H9 (cell line): ENCODE measurements around the gene USH2A. TPM values are rescaled to one million over a fixed set of nuclear protein-coding genes. Genes with fewer than 3 reads are reported as not detected.
A peak's percentile ranks its signal among the peaks of the same experiment; 100 is the strongest.

Experiments used
- DNase-seq: peaks from one replicate; pipeline ENCODE4 v3.0.0-alpha.2; 2017
- H2AFZ ChIP-seq: one replicate; pipeline ENCODE4 v1.6.1; 2013; ENCODE audit warnings: mild to moderate bottlenecking, low read length, control low read depth, moderate library complexity
- H2AK5ac ChIP-seq: 2 replicates; pipeline ENCODE4 v1.6.1; 2013; ENCODE audit warnings: low read length, control low read depth, mixed read lengths; ENCODE audit not compliant: insufficient read length
- H2BK120ac ChIP-seq: one replicate; pipeline ENCODE4 v1.6.1; 2013; ENCODE audit warnings: low read depth, mild to moderate bottlenecking, low read length, control low read depth, inconsistent platforms; ENCODE audit not compliant: poor library complexity, severe bottlenecking
- H2BK12ac ChIP-seq: 2 replicates; pipeline ENCODE4 v1.6.1; 2013; ENCODE audit warnings: low read length, control low read depth, mixed read lengths, low read depth; ENCODE audit not compliant: insufficient read length
- H2BK15ac ChIP-seq: 2 replicates; pipeline ENCODE4 v1.6.1; 2013; ENCODE audit warnings: low read depth, low read length, control low read depth
- H2BK20ac ChIP-seq: one replicate; pipeline ENCODE4 v1.6.1; 2013; ENCODE audit warnings: low read depth, mild to moderate bottlenecking, low read length, control low read depth, inconsistent platforms; ENCODE audit not compliant: poor library complexity, severe bottlenecking
- H2BK5ac ChIP-seq: 2 replicates; pipeline ENCODE4 v1.6.1; 2013; ENCODE audit warnings: low read length, control low read depth, mixed read lengths; ENCODE audit not compliant: insufficient read length
- H3K14ac ChIP-seq: 2 replicates; pipeline ENCODE4 v1.6.1; 2013; ENCODE audit warnings: low read length, control low read depth; ENCODE audit not compliant: insufficient read depth
- H3K18ac ChIP-seq: 2 replicates; pipeline ENCODE4 v1.6.1; 2013; ENCODE audit warnings: low read depth, mild to moderate bottlenecking, mixed read lengths, low read length, control low read depth; ENCODE audit not compliant: insufficient read length
- H3K23ac ChIP-seq: 2 replicates; pipeline ENCODE4 v1.6.1; 2013; ENCODE audit warnings: low read length, control low read depth, mixed read lengths, low read depth; ENCODE audit not compliant: insufficient read length
- H3K23me2 ChIP-seq: 2 replicates; pipeline ENCODE4 v1.6.1; 2013; ENCODE audit warnings: low read depth, mild to moderate bottlenecking, mixed read lengths, low read length, control low read depth; ENCODE audit not compliant: insufficient read length, poor library complexity, severe bottlenecking
- H3K27ac ChIP-seq: 2 replicates; pipeline ENCODE4 v1.5.1; 2013; ENCODE audit warnings: low read length, control low read depth, mixed read lengths, low read depth; ENCODE audit not compliant: insufficient read length
- H3K27me3 ChIP-seq: 2 replicates; pipeline ENCODE4 v1.6.1; 2013; ENCODE audit warnings: low read length, control low read depth, inconsistent platforms; ENCODE audit not compliant: insufficient read depth
- H3K4ac ChIP-seq: 2 replicates; pipeline ENCODE4 v1.6.1; 2013; ENCODE audit warnings: low read depth, mild to moderate bottlenecking, control low read depth, inconsistent platforms, low read length, moderate library complexity
- H3K4me1 ChIP-seq: 2 replicates; pipeline ENCODE4 v1.6.1; 2013; ENCODE audit warnings: low read length, control low read depth, inconsistent platforms; ENCODE audit not compliant: insufficient read depth
- H3K4me2 ChIP-seq: 2 replicates; pipeline ENCODE4 v1.6.1; 2013; ENCODE audit warnings: low read length, control low read depth, mixed read lengths; ENCODE audit not compliant: insufficient read length, insufficient read depth
- H3K56ac ChIP-seq: 2 replicates; pipeline ENCODE4 v1.6.1; 2013; ENCODE audit warnings: low read depth, mild to moderate bottlenecking, mixed read lengths, low read length, control low read depth; ENCODE audit not compliant: insufficient read length
- H3K79me1 ChIP-seq: 2 replicates; pipeline ENCODE4 v1.6.1; 2013; ENCODE audit warnings: low read depth, mild to moderate bottlenecking, moderate library complexity, low read length, control low read depth, inconsistent platforms; ENCODE audit not compliant: insufficient read depth, poor library complexity, severe bottlenecking
- H3K79me2 ChIP-seq: 2 replicates; pipeline ENCODE4 v1.6.1; 2013; ENCODE audit warnings: low read length, control low read depth, inconsistent platforms; ENCODE audit not compliant: insufficient read depth
- H3K9ac ChIP-seq: 2 replicates; pipeline ENCODE4 v1.6.1; 2013; ENCODE audit warnings: low read length, control low read depth, mixed read lengths; ENCODE audit not compliant: insufficient read length; ENCODE audit errors: extremely low read depth
- H3K9me3 ChIP-seq: one replicate; pipeline ENCODE4 v1.6.1; 2013; ENCODE audit warnings: low read depth, low read length, inconsistent platforms; ENCODE audit not compliant: control insufficient read depth
- H3T11ph ChIP-seq: one replicate; pipeline ENCODE4 v1.6.1; 2013; ENCODE audit warnings: mild to moderate bottlenecking, low read length, control low read depth, inconsistent platforms
- H4K20me1 ChIP-seq: one replicate; pipeline ENCODE4 v1.6.1; 2013; ENCODE audit not compliant: control insufficient read depth, insufficient read length, insufficient read depth
- H4K5ac ChIP-seq: 2 replicates; pipeline ENCODE4 v1.6.1; 2013; ENCODE audit warnings: low read depth, mild to moderate bottlenecking, mixed read lengths, low read length, control low read depth; ENCODE audit not compliant: insufficient read length
- H4K8ac ChIP-seq: replicated peaks from 2 replicates; pipeline ENCODE4 v1.6.1; 2013; ENCODE audit warnings: low read length, control low read depth, mixed read lengths, low read depth; ENCODE audit not compliant: insufficient read length
- H4K91ac ChIP-seq: 2 replicates; pipeline ENCODE4 v1.6.1; 2013; ENCODE audit warnings: low read depth, mild to moderate bottlenecking, moderate library complexity, mixed read lengths, low read length, control low read depth; ENCODE audit not compliant: insufficient read length
- H3K27ac Mint-ChIP-seq, 3 experiments: 2 replicates in 2 of 3; 3 replicates in 1 of 3; pipeline ENCODE4 v1.8.0; 2020 to 2021; ENCODE audit warnings: mixed read lengths in 3 of 3, mild to moderate bottlenecking in 1 of 3, moderate library complexity in 1 of 3
- H3K27me3 Mint-ChIP-seq: 2 replicates; pipeline ENCODE4 v1.8.0; 2021; ENCODE audit warnings: low read depth, mild to moderate bottlenecking, moderate library complexity, mixed read lengths
- H3K36me3 Mint-ChIP-seq, 3 experiments: 2 replicates in 2 of 3; 3 replicates in 1 of 3; pipeline ENCODE4 v1.8.0; 2020 to 2021; ENCODE audit warnings: low read depth in 3 of 3, mixed read lengths in 3 of 3; ENCODE audit not compliant: insufficient read depth in 1 of 3
- H3K4me1 Mint-ChIP-seq, 2 experiments: 2 replicates each; pipeline ENCODE4 v1.8.0; 2020; ENCODE audit warnings: mixed read lengths in 2 of 2
- H3K4me3 Mint-ChIP-seq, 2 experiments: 2 replicates in 1 of 2; 3 replicates in 1 of 2; pipeline ENCODE4 v1.8.0; 2020 to 2021; ENCODE audit warnings: mild to moderate bottlenecking in 2 of 2, mixed read lengths in 2 of 2, moderate library complexity in 1 of 2
- H3K9me3 Mint-ChIP-seq, 2 experiments: 2 replicates in 1 of 2; 3 replicates in 1 of 2; pipeline ENCODE4 v1.8.0; 2020; ENCODE audit warnings: mild to moderate bottlenecking in 2 of 2, mixed read lengths in 2 of 2, moderate library complexity in 1 of 2
- CTCF ChIP-seq: fragments of 200-600 bp; sonication (generic); conservative IDR thresholded peaks from 3 replicates; pipeline ENCODE4 v1.8.0; 2021; ENCODE audit warnings: antibody characterized with exemption, mild to moderate bottlenecking
- WGBS: extraction: QIAGEN DNeasy Blood & Tissue Kit; methylation state at CpG from one replicate; pipeline ENCODE4 v1.1.7; 2013; ENCODE audit warnings: missing lambda C conversion rate, low lambda C conversion rate, mixed read lengths; ENCODE audit not compliant: insufficient read length; ENCODE audit errors: extremely low coverage; 5-methylcytosine and 5-hydroxymethylcytosine counted together
- total RNA-seq: library from RNA; stranded (reverse); gene quantifications from 2 replicates; pipeline ENCODE4 v1.2.1, GENCODE V29; 2021

USH2A gene
- total RNA-seq, 1 experiment from 2014 or later, result 0.11 TPM

DNA sequence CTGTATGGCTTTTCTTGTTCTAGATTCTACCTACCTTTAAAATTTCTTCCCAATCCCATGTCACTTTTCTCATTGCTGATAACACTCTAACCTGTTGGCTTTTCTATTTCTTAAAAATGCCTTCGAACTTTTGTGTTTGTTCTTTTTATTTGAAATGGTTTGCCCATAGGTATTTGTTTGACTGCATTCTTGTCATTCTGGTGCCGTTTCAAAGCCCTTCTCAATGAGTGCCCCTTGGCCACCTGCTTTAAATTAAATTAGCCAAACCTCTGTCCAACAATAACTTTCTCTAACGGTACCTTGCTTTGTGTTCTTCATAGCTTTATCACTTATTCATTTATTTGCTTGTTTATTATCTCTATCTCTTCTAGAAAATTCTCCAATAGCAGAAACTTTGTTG lies 817.2 kb downstream of the USH2A start:
- no peak overlapping the region for H3K4me3 Mint-ChIP-seq
- Histone ChIP-seq H2BK120ac (no peak overlapping the region), H3K23ac (no peak overlapping the region), H3K4ac (no peak overlapping the region), H2BK20ac (no peak overlapping the region), H3K9ac (no peak overlapping the region), H3K27me3 (no peaks in the 10 kb centered on the region), H3K56ac (no peak overlapping the region), H3K79me2 (no peaks in the 10 kb centered on the region), H2AFZ (no peak overlapping the region), H3K9me3 (no peaks in the 10 kb centered on the region), H3K4me1 (no peaks in the 10 kb centered on the region), H3T11ph (no peak overlapping the region), H3K18ac (no peak overlapping the region), H3K79me1 (no peaks in the 10 kb centered on the region), H3K27ac (no peak overlapping the region), H2BK12ac (no peak overlapping the region), H2BK15ac (no peak overlapping the region), H4K8ac (no peak overlapping the region), H2BK5ac (no peak overlapping the region), H4K91ac (no peak overlapping the region), H4K5ac (no peak overlapping the region), H3K14ac (no peak overlapping the region), H3K4me2 (no peak overlapping the region), H4K20me1 (no peaks in the 10 kb centered on the region), H2AK5ac (no peak overlapping the region), H3K23me2 (no peaks in the 10 kb centered on the region)
- peak overlapping the region in 1 of 3 experiments; percentile 50; a peak in 2 of 7 replicates for H3K27ac Mint-ChIP-seq
- H3K27me3 Mint-ChIP-seq, result no peaks in the 10 kb centered on the region
- WGBS, result no CpG with 5 or more reads among the region's 3 CpGs
- H3K4me1 Mint-ChIP-seq, result peaks cover 9 to 11% of the 10 kb centered on the region in 2 experiments
- no peaks in the 10 kb centered on the region for H3K9me3 Mint-ChIP-seq
- peaks cover 4 to 30% (median 26%) of the 10 kb centered on the region in 3 experiments; a peak in 6 of 7 replicates for H3K36me3 Mint-ChIP-seq
- no peak for DNase-seq
- TF ChIP-seq CTCF, result no peak
